Measurements from ENCODE around the gene CHD1.

CHD1 gene

DNA sequence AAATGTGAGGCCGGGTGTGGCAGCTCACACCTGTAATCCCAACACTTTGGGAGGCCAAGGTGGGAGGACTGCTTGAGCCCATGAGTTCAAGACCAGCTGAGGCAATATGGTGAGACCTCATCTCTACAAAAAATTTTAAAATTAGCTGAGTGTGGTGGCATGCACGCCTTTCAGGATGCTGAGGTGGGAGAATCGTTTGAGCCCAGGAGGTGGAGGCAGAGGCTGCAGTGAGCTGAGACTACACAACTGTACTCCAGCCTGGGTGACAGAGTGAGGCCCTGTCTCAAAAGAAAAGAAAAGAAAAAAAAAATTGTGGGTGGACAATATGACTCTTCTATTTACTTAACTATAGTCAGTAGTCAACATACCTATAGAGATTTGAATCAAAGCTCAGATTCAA lies 4.8 kb downstream of the CHD1 start:
- peaks cover 75% of the 10 kb centered on the region for H3K4me1 Mint-ChIP-seq
- peak overlapping the region; percentile 54 for H3K4me3 Mint-ChIP-seq
- no peak overlapping the region for H3K27ac Mint-ChIP-seq
- no peaks in the 10 kb centered on the region for H3K9me3 Mint-ChIP-seq
- no peaks in the 10 kb centered on the region for H3K27me3 Mint-ChIP-seq
- H3K36me3 Mint-ChIP-seq, result peaks cover 20% of the 10 kb centered on the region

DNA sequence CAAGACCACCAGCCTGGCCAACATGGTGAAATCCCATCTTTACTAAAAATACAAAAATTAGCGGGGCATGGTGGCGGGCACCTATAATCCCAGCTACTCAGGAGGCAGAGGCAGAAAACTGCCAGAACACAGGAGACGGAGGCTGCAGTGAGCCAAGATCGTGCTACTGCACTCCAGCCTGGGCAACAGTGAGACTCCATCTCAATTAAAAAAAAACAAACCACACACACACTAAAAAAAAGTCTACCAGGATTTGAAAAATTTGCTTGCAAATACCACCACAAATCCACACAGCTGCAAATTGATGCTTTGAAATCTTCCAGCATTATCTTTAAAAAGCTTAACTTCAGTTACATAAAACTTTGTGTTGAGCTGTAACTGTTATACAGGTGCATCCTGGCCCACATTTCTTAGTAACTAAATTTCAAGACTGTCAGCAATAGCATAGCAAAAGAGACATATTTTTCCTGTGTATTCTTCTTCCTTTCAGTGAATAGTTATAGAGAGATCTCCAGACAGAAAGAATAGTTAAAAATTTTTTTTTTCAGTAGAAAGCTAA lies 6.8 kb downstream of the CHD1 start:
- no peaks in the 10 kb centered on the region for H3K9me3 Mint-ChIP-seq
- no peaks in the 10 kb centered on the region for H3K27me3 Mint-ChIP-seq
- peaks cover 93% of the 10 kb centered on the region for H3K4me1 Mint-ChIP-seq
- H3K36me3 Mint-ChIP-seq, result peaks cover 24% of the 10 kb centered on the region
- no peak overlapping the region for H3K27ac Mint-ChIP-seq
- H3K4me3 Mint-ChIP-seq, result peak overlapping the region; percentile 63

DNA sequence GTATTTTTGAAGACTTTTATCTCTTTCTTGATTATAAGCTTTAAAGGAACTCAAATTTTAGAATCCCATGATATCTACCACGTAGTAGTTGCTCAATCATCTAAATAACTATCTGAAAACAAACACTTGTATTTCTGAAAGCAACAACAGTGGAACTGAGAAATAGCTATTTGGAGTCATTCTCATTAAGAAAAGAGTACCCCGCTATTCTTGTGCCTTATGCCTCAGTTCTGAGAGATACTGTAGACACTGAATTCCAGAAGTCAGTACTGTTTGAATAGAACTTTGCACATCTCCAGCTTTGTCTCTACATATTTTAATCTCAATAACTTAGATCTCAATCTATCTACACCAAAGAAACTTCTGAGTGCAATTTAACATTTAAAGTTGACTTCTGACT lies 11.4 kb downstream of the CHD1 start:
- H3K9me3 Mint-ChIP-seq, result no peaks in the 10 kb centered on the region
- peaks cover 21% of the 10 kb centered on the region for H3K36me3 Mint-ChIP-seq
- H3K4me1 Mint-ChIP-seq, result peaks cover 87% of the 10 kb centered on the region
- peak overlapping the region; percentile 33 for H3K4me3 Mint-ChIP-seq
- peak overlapping the region; percentile 46 for H3K27ac Mint-ChIP-seq
- no peaks in the 10 kb centered on the region for H3K27me3 Mint-ChIP-seq

DNA sequence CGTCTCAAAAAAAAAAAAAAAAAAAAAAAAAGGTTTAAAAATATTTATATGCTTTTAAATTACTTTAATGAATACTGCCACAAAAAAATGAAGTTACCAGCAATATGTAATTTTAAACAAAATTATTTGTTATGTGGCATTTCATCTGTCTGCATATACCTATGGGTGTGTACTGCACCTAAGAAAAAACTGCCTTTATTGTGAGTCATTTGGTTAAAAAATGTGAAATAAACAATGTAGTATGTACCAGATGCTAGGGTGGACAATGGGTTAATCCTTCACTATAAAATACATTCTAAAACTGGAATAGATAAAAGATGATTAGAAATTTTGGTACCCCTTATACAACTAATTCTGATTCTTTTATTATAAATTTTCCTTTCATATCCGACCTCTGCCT lies 12.3 kb downstream of the CHD1 start:
- Mint-ChIP-seq H3K27ac (no peak overlapping the region), H3K4me1 (peaks cover 86% of the 10 kb centered on the region), H3K36me3 (peaks cover 17% of the 10 kb centered on the region), H3K9me3 (no peaks in the 10 kb centered on the region), H3K4me3 (peak overlapping the region; percentile 36), H3K27me3 (no peaks in the 10 kb centered on the region)

DNA sequence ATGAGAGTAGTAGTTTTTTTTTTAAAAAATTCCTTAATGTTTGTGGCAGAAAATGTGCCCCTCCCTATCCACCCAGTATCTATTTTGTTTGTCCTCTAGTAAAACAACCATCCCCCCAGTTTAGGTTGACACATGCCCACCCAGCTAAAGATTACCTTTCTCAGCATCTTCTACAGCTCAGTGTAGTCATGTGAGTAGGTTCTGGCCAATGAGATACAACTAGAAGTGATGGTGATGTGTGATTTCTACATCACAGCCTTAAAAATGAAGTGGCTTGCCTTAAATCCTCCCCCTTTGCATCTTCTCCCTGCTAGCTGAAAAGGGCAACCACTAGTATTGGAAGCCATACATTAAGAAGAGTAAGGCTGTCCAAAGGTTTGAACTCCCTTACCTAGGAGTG lies 14.9 kb downstream of the CHD1 start:
- peaks cover 12% of the 10 kb centered on the region for H3K36me3 Mint-ChIP-seq
- H3K9me3 Mint-ChIP-seq, result no peaks in the 10 kb centered on the region
- no peak overlapping the region for H3K27ac Mint-ChIP-seq
- no peaks in the 10 kb centered on the region for H3K27me3 Mint-ChIP-seq
- no peak overlapping the region for H3K4me3 Mint-ChIP-seq
- peaks cover 84% of the 10 kb centered on the region for H3K4me1 Mint-ChIP-seq

DNA sequence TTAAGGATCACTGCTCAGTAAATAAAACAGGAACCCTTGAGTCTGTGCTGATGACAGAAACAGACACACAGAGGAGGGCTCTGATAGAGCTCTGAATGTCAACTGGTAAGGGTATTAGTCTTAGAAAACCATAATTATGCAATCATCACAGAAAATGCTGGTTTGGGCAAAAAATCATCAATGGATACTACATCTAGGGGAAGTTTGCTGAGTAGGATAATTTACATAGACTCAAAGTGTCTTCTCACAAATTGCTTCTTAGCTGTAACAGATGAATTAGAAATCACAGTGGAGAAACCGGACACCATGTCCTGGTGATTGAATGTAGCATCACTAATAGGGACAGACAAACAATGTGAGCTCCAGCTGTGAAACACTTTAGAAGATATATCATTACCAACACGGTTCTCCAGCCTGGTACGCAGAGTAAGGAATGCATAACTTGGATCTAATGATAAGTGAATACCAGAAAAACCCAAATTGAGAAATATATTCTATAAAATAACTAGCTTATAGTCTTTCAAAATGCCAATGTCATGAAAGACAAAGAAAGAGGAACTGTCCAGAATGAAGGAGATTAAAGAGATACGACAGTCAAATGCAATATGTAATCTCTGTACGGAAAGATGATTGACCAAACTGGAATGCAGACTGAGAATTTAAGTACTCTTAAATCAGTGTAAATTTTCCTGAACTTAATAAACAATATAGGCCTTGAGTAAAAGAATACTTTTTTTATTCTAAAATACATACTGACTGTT lies 17.3 kb downstream of the CHD1 start:
- Mint-ChIP-seq H3K4me3 (peak overlapping the region; percentile 11), H3K27me3 (no peaks in the 10 kb centered on the region), H3K36me3 (peaks cover 9% of the 10 kb centered on the region), H3K4me1 (peaks cover 80% of the 10 kb centered on the region), H3K27ac (peak overlapping the region; percentile 1), H3K9me3 (no peaks in the 10 kb centered on the region)

DNA sequence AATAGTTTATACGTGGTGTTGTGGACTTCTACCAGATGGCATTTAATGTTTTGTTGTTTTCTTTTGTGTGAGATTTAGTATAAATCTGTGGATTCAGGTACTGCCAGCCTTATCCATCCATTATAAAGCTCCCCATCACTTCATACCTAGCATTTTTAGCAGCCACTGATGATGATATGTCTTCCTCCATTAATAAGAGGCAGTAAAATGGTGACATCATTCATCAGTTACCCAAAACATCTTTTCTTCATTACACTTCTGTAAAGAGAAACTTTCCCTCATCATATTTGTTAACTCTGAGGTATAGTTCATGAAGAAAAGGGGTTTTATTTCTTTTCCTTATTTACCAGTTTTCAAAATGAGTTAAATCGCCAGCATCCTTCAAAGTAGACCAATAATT lies 19.4 kb downstream of the CHD1 start:
- H3K27ac Mint-ChIP-seq, result peak overlapping the region; percentile 82
- H3K4me3 Mint-ChIP-seq, result no peak overlapping the region
- peaks cover 84% of the 10 kb centered on the region for H3K4me1 Mint-ChIP-seq
- H3K36me3 Mint-ChIP-seq, result peaks cover 8% of the 10 kb centered on the region
- H3K27me3 Mint-ChIP-seq, result no peaks in the 10 kb centered on the region
- H3K9me3 Mint-ChIP-seq, result no peaks in the 10 kb centered on the region

DNA sequence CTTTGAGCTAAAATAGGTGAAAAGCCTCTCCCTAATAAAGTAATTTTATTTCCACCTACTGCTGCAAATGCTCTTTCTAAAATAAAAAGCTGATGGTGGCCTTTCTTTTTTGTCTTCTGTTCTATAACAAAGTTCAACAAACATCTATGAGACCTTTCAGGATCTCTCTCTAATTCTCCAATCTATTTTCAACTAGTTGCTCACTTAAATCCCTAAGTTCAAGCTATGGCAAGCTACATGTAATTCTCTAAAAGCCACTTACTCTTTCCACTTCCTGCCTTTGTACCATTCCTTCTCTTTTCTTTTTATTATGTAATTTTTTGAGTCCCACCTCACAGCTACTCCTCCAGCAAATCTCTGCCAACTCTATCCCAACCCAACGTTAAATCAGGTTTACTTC lies 20.9 kb downstream of the CHD1 start:
- Mint-ChIP-seq H3K27me3 (no peaks in the 10 kb centered on the region), H3K27ac (peak overlapping the region; percentile 76), H3K36me3 (peaks cover 4% of the 10 kb centered on the region), H3K4me1 (peaks cover 85% of the 10 kb centered on the region), H3K9me3 (no peaks in the 10 kb centered on the region), H3K4me3 (peak overlapping the region; percentile 13)

DNA sequence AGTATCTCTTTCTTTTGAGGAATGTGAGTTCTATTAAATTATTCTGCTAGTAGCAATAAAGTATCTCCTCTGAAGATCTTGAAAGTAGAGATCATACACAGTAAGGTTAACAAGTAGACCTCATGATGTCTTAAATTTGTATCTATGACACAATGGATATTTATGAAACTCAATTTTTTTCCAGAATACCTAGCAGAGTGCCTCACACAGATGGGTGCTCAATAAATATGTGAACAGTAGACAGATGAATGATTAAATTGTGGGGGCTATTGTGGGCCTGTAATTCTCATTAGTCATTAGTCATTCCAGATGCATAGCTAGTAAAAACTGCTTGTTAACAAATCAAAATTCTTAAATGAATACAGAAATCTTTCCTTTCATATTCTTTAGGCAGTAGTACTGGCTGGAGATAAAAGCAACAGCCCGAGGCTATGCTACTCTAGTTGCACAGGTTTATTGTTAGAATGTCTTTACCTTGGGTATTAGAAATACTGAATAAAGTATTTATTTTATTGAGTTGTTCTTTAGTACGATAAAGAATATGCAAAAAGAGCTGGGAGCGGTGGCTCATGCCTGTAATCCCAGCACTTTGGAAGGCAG lies 22.0 kb downstream of the CHD1 start:
- Mint-ChIP-seq H3K4me1 (peaks cover 82% of the 10 kb centered on the region), H3K4me3 (peak overlapping the region; percentile 11), H3K27ac (peak overlapping the region; percentile 71), H3K36me3 (peaks cover 9% of the 10 kb centered on the region), H3K27me3 (no peaks in the 10 kb centered on the region), H3K9me3 (no peaks in the 10 kb centered on the region)

DNA sequence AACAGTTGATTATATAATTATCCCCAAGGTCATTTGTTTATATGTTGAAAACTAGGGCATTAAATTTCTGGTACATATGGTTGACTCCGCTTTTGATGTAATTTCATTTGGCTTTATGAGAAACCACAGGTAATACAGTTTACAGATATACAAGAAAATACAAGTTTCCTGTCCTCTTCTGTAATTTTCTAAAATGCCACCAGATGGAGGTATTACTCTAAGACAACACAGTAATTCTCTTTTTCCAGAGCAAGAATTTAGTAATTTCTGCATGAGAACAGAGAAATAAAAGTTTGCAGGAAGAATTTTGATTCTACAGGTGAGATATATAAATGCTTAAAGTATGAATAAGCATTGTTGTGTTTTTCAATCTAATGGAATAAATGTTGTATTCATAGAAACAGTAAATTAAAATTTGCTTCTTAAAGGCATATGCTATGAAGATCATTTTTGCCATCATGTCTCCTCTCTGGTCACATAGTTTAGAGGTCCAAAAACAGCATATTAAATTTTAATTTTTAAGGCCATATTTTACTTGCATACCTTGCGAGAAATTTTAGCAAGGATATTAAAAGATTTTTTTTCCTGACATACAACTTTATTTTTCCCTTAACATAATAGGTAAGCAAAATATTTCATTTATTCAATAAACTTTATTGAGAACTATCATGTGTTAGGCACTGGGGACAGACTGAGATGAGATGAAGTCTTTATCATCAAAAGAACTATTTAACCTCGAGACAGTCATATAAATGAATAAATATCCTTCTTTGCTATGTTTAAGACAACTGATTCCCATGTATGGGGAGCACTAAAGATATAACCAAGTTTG lies 22.7 kb downstream of the CHD1 start:
- Mint-ChIP-seq H3K4me1 (peaks cover 76% of the 10 kb centered on the region), H3K27me3 (no peaks in the 10 kb centered on the region), H3K4me3 (peak overlapping the region; percentile 11), H3K27ac (peak overlapping the region; percentile 71), H3K9me3 (no peaks in the 10 kb centered on the region), H3K36me3 (peaks cover 9% of the 10 kb centered on the region)

DNA sequence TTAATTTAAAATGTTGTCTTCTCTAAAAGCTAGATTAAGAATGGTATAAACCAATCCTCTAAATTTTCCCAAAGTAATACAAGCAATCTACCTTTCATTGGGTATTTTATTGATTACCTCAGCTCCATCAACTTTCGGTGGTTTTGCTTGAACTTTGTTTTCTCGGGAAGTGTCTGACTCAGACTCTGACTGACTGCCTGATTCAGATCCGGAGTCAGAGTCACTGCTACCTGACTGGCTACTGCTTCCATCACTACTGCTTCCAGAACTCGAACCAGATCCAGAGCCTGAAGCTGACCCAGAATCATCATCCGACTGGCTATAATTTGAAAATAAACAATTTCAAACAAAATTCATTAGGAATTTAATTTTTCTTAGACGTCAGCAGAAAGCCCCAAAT lies 24.0 kb downstream of the CHD1 start:
- Mint-ChIP-seq H3K36me3 (peaks cover 11% of the 10 kb centered on the region), H3K9me3 (no peaks in the 10 kb centered on the region), H3K27ac (peak overlapping the region; percentile 79), H3K4me3 (no peak overlapping the region), H3K27me3 (no peaks in the 10 kb centered on the region), H3K4me1 (peaks cover 70% of the 10 kb centered on the region)

DNA sequence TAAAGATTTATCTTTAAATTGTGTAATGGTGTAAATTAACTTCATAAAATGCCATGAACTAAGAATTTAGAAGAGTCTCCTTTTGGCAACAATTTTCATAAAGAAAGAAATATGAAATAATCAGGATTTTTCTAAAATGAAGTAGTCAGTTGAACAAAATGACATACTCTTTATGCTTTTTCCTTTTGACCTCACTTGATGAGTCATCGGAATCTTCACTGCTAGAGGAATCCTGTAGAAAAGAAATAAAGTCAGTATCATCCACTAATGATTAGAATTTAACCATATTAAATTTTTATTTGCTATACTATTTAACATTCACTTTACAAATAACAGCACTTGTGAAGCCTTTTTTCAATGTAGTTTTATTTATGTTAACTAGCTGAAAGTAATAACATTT lies 26.1 kb downstream of the CHD1 start:
- Mint-ChIP-seq H3K27ac (no peak overlapping the region), H3K9me3 (no peaks in the 10 kb centered on the region), H3K4me1 (peaks cover 56% of the 10 kb centered on the region), H3K4me3 (no peak overlapping the region), H3K36me3 (peaks cover 17% of the 10 kb centered on the region), H3K27me3 (no peaks in the 10 kb centered on the region)

DNA sequence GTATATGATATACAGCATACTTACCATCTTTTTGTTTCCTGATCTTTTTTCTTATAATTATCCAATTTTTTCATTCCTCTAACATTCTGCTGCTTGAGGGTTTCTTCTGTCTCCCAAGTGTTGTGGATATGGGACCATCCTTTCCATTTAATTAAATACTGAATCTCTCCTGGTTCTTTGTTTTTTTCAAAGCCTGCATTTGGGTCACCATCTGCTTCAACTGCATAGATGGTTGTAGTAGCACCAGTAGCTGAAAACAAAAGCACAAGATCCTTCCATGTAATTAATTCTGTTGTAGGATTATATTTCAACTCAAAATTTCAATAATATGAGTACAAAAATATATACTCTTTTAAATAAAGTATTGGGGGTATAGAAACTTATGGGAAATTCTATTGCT lies 29.4 kb downstream of the CHD1 start:
- no peak overlapping the region for H3K4me3 Mint-ChIP-seq
- peaks cover 26% of the 10 kb centered on the region for H3K4me1 Mint-ChIP-seq
- no peak overlapping the region for H3K27ac Mint-ChIP-seq
- H3K36me3 Mint-ChIP-seq, result peaks cover 21% of the 10 kb centered on the region
- H3K9me3 Mint-ChIP-seq, result no peaks in the 10 kb centered on the region
- no peaks in the 10 kb centered on the region for H3K27me3 Mint-ChIP-seq

DNA sequence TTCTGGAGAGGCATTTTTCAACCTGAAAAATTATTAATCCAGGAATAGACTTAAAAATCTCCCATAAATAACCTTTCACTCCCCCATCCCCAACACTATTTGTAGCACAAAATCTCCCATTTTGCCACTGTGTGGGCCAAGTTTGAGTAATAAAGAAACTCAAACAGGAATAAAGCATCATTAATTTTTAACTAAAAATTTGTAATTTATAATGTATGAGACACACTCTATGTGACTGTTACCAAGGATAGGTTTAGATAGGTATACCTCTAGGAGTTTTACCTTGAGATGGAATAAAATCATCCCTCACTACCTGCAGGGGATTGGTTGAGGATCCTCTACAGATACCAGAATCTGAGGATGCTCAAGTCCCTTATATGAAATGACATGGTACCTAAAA lies 30.1 kb downstream of the CHD1 start:
- Mint-ChIP-seq H3K36me3 (peaks cover 21% of the 10 kb centered on the region), H3K27ac (peak overlapping the region; percentile 30), H3K27me3 (no peaks in the 10 kb centered on the region), H3K9me3 (no peaks in the 10 kb centered on the region), H3K4me3 (no peak overlapping the region), H3K4me1 (peaks cover 19% of the 10 kb centered on the region)

DNA sequence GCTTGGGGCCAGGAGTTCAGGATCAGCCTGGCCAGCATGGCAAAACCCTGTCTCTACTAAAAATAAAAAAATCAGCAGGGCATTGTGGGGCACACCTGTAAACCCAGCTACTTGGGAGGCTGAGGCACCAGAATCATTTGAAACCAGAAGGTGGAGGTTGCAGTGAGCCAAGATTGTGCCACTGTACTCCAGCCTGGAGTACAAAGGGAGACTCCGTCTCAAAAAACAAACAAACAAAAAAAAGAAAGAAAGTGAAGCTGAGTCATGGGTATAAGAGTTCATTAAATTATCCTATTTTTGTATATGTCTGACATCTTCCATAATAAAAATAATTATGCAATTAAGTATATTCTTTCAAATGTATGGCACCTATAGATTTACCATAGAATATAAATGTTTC lies 37.2 kb downstream of the CHD1 start:
- peaks cover 9% of the 10 kb centered on the region for H3K4me1 Mint-ChIP-seq

DNA sequence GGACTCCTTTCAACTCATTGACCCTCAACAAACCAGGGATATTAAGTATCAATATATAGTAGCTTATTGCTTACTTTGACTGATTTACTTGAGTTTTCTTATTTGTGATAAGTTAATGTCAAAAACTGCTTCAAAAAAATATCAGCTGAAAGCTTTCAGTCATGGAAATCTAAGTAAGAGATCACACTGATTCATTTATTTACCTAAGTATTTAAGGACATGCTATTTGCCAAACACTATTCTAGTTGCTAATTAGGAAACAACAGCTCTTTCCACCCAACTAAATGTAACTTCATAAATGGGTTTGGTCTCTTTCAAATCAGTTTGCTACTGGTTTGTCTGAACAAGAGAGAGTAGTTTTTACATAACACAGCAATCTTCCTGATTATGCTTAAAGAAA lies 48.2 kb downstream of the CHD1 start:
- H3K36me3 Mint-ChIP-seq, result peaks cover 23% of the 10 kb centered on the region
- H3K4me3 Mint-ChIP-seq, result no peak overlapping the region
- no peaks in the 10 kb centered on the region for H3K9me3 Mint-ChIP-seq
- H3K27me3 Mint-ChIP-seq, result no peaks in the 10 kb centered on the region
- H3K27ac Mint-ChIP-seq, result peak overlapping the region; percentile 62
- peaks cover 36% of the 10 kb centered on the region for H3K4me1 Mint-ChIP-seq

More for the DNA sequence above, 37.2 kb downstream of the CHD1 start:
- Mint-ChIP-seq H3K27me3 (no peaks in the 10 kb centered on the region), H3K9me3 (no peaks in the 10 kb centered on the region), H3K36me3 (peaks cover 15% of the 10 kb centered on the region), H3K27ac (no peak overlapping the region), H3K4me3 (no peak overlapping the region)
